NOMO-1 treated with dmso at 0.1 percent for 144 hours (cell line): ENCODE data around the gene WNT8B.

ENCODE experiments used
- DNase-seq: peaks from one replicate; lab custom pipeline; 2025; ENCODE audit not compliant: unreplicated experiment; lab: John Stamatoyannopoulos, UW

The WNT8B gene

GRCh38 chr10:100462709-100463108, at the start of gene WNT8B:
WNT8B (plus strand) TSS chr10:100463009; CDS start chr10:100463169, 160 bp downstream.
- no peak for DNase-seq

DNA sequence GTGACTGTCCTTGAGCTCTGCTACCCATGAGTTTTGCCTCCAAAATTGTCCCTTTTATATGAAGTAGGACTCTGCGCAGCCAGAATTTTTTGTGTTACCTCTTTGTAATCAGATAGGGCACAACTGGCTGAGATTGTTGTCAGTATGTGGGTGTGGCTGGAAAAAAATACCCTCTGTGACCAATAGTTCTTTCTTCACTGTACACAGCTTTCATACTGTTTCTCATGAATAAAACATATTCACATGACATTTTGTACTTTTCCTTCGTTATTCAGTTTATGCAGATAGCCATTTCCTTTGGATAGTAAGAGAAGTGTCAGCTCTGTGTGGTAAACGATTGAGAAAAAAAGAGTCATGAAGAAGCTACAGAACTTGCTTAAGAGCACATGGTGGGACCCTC, 49.6 kb upstream of the WNT8B start:
- DNase-seq: no peak

DNA sequence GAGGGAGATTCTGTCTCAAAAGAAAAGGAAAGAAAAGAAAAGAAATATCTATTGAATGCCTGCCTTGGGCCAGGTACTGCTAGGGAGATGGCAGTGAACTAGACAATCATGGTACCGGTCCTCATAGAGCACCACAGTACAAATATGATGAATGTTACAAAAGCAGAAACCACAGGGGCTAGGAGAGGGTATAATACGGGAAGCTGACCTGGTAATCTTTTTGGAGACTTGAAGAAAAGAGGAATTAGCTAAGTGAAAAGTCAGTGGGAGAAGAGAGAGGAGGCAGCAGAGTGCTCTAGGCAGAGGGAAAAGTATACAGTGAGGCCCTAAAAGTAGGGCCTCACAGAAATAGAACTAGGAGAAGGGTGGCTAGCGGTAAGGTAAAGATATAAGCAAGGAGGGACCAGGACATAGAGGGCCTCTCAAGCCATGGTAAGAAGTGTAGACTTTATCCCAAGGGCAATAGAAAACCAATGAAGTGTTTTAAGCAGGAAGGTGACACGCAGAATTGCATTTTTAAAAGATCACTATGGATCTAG, 42.8 kb upstream of the WNT8B start:
- peak; percentile 27 for DNase-seq

DNA sequence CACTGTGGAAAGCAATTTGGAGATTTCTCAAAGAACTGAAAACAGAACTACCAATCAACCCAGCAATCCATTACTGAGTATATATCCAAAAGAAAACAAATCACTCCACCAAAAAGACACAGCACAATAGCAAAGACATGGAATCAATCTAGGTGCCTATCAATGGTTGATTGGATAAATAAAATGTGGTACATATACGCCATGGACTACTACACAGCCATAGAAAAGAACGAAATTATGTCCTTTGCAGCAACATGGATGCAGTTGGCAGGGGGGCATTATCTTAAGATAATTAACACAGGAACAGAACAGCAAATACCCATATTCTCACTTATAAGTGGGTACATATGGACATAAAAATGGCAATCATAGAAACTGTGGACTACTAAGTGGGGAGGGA, 35.4 kb upstream of the WNT8B start:
- DNase-seq: no peak

DNA sequence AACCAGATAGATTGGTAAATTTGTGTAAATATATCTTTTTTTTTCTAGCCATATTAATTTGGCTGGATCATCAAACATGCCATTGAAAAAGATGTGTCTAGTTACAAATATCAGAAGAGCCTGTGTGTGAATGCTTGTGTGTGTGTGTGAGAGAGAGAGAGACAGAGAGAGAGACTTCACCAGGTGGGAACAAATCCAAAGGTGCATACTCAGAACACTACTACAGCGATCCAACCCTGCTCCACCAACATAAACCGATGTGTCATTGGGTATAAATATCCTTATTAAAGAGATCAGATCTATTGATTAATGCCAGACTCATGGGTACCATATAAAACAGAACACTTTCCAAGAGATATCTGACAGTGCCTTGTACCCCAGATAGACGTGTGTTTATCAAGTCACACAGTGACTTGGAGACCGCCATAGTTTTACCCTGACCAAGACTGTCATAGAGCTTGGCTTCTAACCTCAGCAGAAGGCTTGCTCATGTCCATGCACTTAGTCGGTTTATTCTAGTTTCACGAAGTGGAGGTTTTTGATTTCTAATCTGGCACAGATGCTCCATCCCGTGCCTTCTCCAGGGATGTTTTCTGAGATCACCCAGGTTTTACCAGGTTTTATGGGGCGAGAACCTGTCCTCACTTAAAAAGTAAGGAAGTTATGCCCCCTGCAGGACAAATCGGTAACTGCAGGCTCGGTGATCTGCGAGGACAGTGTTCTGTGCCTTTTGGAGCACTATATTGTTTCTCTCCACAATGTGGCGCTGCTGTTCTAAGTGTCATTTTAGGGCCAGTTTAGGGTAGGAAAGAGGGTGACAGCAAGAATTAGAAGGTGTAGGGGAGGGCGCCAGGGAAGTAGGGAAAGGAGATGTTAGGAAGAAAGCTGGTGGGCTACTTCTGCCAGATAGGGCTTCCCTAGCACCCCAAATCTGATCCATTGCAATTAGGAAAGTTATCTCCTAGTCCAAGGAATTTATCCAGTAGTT, 29.3 kb upstream of the WNT8B start:
- DNase-seq: peak; percentile 87

- DNase-seq: no peak
Observed at GRCh38 chr10:100436255-100436654, 26.6 kb upstream of the WNT8B start.

- DNase-seq: no peak
Observed at GRCh38 chr10:100438674-100439315, 24.0 kb upstream of the WNT8B start.

GRCh38 chr10:100442548-100442947, 20.3 kb upstream of the WNT8B start:
- no peak for DNase-seq

DNA sequence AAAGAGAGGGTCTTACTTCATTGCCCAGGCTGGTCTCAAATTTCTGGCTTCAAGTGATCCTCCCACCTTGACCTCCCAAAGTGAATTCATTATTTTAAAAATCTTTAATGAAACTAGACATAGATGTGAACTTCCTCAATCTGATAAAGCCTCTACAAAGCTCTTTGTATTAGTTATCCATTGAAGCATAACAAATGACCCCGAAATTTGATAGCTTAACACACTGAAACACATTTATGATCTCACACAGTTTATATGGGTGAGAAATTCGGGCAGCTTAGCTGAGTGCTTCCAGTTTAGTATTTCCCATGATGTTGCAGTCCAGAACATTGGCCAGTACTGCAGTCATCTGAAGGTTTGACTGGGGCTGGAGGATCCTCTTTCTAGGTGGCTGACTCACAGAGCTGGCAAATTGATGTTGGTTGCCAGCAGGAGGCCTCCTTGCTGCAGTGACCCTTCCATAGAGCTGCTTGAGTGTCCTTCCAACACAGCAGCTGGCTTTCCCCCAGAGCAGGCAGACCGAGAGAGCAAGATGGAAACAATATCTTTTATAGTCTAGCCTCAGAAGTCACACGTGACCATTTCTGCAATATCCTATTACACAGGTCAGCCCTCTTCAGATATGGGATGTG, 16.6 kb upstream of the WNT8B start:
- no peak for DNase-seq

GRCh38 chr10:100447663-100448062, 15.1 kb upstream of the WNT8B start:
- DNase-seq: no peak

GRCh38 chr10:100448951-100449350, 13.9 kb upstream of the WNT8B start:
- DNase-seq: peak; percentile 8

GRCh38 chr10:100468322-100468721, 5.5 kb downstream of the WNT8B start:
- DNase-seq: no peak

DNA sequence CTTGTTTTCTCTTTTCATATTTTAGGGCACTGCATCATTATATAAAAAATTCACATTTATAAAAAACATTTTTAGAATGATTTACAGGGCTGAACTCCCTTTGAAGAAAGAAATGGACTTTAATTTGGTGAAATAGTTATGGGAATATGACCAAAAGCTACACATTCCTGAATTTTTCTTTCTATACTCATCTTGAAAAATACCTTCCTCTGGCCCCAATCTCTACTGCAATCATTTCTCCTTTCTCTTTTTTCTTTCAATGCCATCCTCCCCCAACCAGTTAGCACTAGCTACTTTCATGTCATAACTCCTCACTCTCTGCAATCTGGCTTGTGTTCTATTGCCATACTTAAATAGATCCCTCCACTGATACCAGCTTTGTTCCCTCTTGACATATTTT, 6.2 kb downstream of the WNT8B start:
- no peak for DNase-seq

DNA sequence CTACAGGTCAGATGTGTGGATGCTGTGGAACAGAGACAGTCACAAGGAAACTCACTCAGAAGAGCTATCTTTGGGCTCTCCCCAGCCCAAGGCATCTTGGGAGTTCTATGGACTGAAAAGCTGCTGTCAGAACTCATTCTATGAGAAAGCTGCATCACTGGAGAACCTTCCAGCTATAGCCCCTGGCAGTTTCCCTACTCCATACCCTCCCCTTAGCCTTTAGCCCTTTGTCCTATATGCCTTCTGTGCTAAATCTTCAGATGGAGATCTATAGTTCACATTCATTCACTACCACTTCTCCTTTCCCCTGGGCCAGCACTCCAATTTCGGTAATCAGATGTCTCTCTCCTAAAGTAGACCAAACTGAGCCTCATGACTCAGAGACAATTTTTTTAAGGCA, 6.9 kb downstream of the WNT8B start:
- DNase-seq: no peak

DNA sequence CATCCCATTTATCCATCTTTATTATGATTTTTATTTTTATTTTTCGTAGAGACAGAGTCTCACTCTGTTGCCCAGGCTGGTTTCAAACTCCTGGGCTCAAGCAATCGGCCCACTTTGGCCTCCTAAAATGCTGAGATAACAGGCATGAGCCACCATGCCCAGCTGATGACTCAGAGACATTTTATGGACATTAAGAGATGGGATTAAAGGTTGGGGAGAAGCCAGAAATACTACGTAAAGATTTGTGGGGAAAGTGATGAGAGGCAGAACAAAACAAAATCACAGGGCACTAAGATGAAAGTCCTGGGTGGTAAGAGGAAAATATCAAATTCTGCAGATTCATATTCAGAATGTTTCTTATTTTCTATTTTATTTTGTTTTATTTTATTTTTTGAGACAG, 7.6 kb downstream of the WNT8B start:
- no peak for DNase-seq

GRCh38 chr10:100477970-100478369, 15.2 kb downstream of the WNT8B start:
- DNase-seq: no peak

- DNase-seq: no peak
Observed at GRCh38 chr10:100479037-100479436, 16.2 kb downstream of the WNT8B start.

GRCh38 chr10:100480002-100480401, 17.2 kb downstream of the WNT8B start:
- DNase-seq: no peak

DNA sequence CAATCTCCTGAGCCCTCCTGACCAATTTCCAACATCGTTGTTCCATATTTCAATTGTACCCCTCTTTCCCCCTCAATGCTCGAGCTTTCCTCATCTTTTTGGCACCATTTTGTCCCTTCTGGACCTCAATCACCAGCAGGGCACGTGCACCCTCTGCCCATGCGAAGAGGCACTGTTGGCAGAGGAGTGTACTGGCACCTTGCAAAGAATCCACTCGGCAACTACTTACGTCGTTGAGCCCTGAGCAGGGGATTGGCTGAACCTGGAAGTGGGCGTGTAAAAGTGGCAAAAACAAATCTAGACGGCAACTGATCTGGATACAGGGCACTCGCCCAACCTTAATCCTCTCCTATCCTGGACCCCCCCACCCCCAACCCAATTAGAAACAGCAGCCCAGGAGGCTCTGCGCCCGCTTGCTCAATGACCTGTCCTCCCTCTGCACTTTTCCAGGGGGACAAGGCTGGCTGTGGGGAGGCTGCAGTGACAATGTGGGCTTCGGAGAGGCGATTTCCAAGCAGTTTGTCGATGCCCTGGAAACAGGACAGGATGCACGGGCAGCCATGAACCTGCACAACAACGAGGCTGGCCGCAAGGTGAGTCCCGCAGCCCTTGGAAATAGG, 18.8 kb downstream of the WNT8B start:
- peak; percentile 80 for DNase-seq

GRCh38 chr10:100482181-100482833, 19.5 kb downstream of the WNT8B start:
- DNase-seq: peak; percentile 52

- no peak for DNase-seq
Observed at GRCh38 chr10:100482834-100483185, 20.0 kb downstream of the WNT8B start.
